H1 (cell line): ENCODE measurements around the gene PLCH2. TPM values are rescaled to one million over a fixed set of nuclear protein-coding genes. Genes with fewer than 3 reads are reported as not detected.

ENCODE experiments used
- CHD7 ChIP-seq: fragments of 300-600 bp; sonication (generic); IDR thresholded peaks from 2 replicates; pipeline ENCODE4 v1.7.1; 2012; ENCODE audit warnings: low read length, moderate library complexity, mild to moderate bottlenecking, inconsistent platforms; ENCODE audit not compliant: insufficient replicate concordance
- CTCF ChIP-seq, 3 experiments: IDR thresholded peaks; 1 replicate in 2 of 3; 2 replicates in 1 of 3; pipeline versions ENCODE4 v1.5.1 to v1.6.1; 2011; ENCODE audit warnings: low read length in 3 of 3, mild to moderate bottlenecking in 3 of 3, inconsistent platforms in 2 of 3, low read depth in 1 of 3, moderate library complexity in 1 of 3; ENCODE audit not compliant: insufficient read depth in 1 of 3; ENCODE audit errors: control extremely low read depth in 1 of 3
- EZH2 ChIP-seq: fragments of 200-600 bp; sonication (generic); IDR thresholded peaks from 2 replicates; pipeline ENCODE4 v1.7.1; 2012; ENCODE audit warnings: low read depth, mild to moderate bottlenecking, moderate library complexity, low read length, inconsistent platforms; ENCODE audit not compliant: severe bottlenecking
- polyA plus RNA-seq, 7 experiments: library from polyadenylated mRNA; depleted of rRNA in 3 of 7; stranded (reverse) in 5 of 7; unstranded in 2 of 7; fragments of >200 nt in 5 of 7; fragments of 200-250 nt in 2 of 7; gene quantifications; 1 replicate in 5 of 7; 2 replicates in 1 of 7; 4 replicates in 1 of 7; pipeline versions ENCODE4 v1.2.1 to v1.2.3, GENCODE V29; 2011 to 2013; ENCODE audit warnings: missing spikeins in 2 of 7, mixed read lengths in 2 of 7
- total RNA-seq: library from RNA; stranded (reverse); fragmentation: NEBNext Ultra II Directional; extraction: Animal tissue kit (Norgen Biotek cat#: 25700); gene quantifications from 2 replicates; pipeline ENCODE4 v1.2.1, GENCODE V29; 2021

Gene PLCH2
- total and polyA plus RNA-seq, 2 of the 8 experiments (the other 6 are each of a cell fraction or from before 2014, with no cell fraction given), result 0.14 to 0.19 TPM

GRCh38 chr1:2481885-2482284 is 5.8 kb downstream of the PLCH2 start (continued):
- TF ChIP-seq CHD7, result no peak
- TF ChIP-seq EZH2, result no peak
- no peak for TF ChIP-seq CTCF (IDR thresholded peaks at IDR 0.05; ENCODE audit: control extremely low read depth in 1 of 3, insufficient read depth in 1 of 3, low read depth in 1 of 3, low read length in 3 of 3)
